HG02938 (cell line): ENCODE measurements around the gene SMTN.

ENCODE experiments used
- ATAC-seq: cut with Tn5 transposase; IDR thresholded peaks from one replicate; pipeline ENCODE4 v1.9.1; 2021; ENCODE audit warnings: mild to moderate bottlenecking, moderate library complexity; ENCODE audit not compliant: unreplicated experiment

SMTN gene

DNA sequence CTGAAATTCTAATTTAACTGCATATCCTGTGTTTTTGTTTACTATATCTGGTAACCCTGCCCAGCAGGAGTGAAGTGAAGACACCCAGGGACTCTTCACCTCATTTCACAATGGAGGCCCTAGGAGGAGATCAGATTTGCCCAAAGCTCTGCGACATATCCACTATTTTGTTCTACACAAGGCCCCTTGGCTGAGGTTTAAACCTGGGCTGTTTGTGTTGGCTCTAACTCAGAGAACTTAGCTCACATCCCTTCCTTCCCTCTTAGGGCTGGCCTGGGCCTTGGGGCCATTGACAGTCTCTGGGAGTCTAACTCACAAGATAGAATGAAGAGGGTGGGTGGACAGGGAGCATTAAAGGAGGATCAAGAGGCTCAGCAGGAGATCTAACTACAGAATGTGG is 67.4 kb downstream of the SMTN start:
- ATAC-seq: no peak

DNA sequence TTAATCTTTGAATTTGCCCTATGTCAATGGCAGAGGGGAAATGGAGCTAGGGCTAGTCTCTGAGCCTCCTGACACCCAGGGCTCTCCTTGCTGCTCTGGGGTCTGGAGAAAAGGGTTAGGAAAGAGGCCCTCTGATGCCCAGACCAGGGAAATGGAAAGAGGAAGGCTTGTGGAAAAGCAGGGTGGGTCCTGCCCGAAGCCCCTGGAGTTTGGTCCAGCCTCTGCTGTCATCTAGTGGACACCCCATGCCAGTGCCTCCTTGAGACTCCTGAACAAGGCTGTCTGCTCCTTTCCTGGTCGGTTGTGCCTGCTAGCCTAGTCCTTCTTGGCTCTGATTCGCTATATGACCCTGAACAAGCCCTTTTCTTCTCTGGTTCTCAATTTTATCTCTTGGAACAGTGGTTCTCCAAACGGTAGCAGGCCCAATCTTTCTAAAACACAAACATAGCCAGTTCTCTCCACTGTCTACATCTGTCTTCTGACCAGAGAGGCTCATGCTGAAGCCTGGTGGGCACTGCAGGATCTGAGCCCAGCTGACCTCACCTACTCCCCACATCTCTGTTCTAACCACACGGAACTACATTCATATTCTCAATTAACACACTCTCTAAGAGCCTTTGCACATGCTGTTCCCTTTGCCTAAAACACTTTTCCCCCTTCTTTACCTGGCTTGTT is 68.0 kb downstream of the SMTN start:
- ATAC-seq: no peak

DNA sequence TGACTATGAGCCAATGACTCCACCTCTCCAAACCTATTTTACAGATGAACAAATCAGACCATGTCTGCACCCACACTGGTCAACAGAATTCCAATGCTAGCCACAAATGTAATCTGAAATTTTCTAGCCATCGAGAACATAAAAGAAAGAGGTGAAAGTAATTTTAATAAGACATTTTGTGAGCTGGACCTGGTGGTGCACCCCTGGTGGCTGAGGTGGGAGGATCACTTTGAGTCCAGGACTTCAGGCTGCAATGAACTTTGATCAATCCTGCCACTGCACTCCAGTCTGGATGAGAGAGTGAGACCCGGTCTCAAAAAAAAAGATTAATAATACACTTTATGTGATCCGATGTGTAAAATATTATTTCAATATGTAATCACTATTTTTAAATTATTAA is 69.5 kb downstream of the SMTN start:
- no peak for ATAC-seq

DNA sequence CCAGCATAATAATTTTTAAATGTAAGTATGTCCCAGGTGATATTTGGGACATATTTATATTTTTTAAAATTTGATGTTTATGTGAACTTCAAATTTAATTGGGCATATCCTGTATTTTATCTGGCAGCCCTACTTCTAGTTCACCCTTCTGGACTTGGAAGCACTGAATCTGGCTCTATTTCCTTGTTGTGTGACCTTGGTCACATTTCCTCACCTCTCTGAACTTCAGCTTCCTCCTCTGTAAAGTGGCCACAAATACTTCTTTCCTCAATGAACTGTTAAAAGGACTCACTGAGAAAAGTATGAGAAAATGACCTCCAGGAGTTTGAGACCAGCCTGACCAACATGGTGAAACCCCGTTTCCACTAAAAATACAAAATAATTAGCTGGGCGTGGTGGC is 70.8 kb downstream of the SMTN start:
- ATAC-seq: no peak

DNA sequence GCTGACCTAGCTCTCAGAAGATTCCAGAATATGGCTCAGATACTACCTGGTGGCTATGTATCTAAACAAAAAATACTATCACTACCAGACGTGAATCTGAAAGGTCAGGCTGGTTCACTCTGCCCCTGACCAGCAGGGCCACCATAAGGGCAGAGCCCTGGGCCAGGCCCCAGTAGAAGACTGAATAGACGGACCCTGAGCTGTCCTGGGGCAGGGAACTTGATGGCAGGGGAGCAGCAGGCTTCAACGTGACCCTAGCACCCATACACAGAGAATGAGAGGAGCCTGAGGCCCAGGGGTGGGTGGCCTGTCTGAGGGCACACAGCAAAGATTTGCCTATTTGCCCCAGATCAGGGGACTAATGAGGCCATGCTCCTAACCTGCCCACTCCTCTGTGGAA is 72.2 kb downstream of the SMTN start:
- ATAC-seq: no peak
